ENCODE results near the gene PTPRN2.

PTPRN2 gene

GRCh38 chr7:158602041-158602440, 14.4 kb upstream of the PTPRN2 start:
- no peak for TF ChIP-seq CTCF (conservative IDR thresholded peaks at IDR 0.05; ENCODE audit: low read length)
- no peak for DNase-seq (ENCODE audit: low read depth)
- H3K4me3 ChIP-seq (ENCODE audit: low read length): no peak overlapping the region

- no peak for DNase-seq (ENCODE audit: low read depth)
- H3K4me3 ChIP-seq (ENCODE audit: low read length): no peak overlapping the region
- no peak for TF ChIP-seq CTCF (conservative IDR thresholded peaks at IDR 0.05; ENCODE audit: low read length)
These were observed 13.5 kb upstream of the PTPRN2 start for GRCh38 chr7:158601090-158601489.

- TF ChIP-seq CTCF (conservative IDR thresholded peaks at IDR 0.05; ENCODE audit: low read length): no peak
- no peak for DNase-seq (ENCODE audit: low read depth)
- H3K4me3 ChIP-seq (ENCODE audit: low read length): no peak overlapping the region
These were observed 9.1 kb upstream of the PTPRN2 start for GRCh38 chr7:158596745-158597144.

GRCh38 chr7:158596309-158596708, 8.7 kb upstream of the PTPRN2 start:
- no peak overlapping the region for H3K4me3 ChIP-seq (ENCODE audit: low read length)
- no peak for DNase-seq (ENCODE audit: low read depth)
- TF ChIP-seq CTCF (conservative IDR thresholded peaks at IDR 0.05; ENCODE audit: low read length): no peak

DNA sequence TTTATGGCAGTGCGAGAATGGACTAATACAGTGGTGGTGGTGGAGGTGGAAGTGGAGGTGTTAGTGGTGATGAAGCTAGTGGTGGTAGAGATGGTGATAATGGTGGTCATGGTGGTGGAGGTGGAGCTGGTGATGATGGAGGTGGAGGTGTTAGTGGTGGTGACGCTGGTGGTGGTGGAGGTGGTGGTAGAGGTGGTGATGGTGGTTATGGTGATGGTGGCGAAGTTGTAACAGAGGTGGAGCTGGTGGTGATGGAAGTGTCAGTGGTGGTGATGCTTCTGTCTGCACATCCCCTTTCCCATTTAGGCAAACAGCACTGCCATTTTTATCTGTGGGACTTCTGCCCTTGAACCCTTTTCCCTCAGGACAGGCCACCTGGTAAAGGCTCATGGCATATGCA, 7.4 kb upstream of the PTPRN2 start:
- peak; percentile 59 for DNase-seq (ENCODE audit: low read depth)
- H3K4me3 ChIP-seq (ENCODE audit: low read length): no peak overlapping the region
- no peak for TF ChIP-seq CTCF (conservative IDR thresholded peaks at IDR 0.05; ENCODE audit: low read length)

DNA sequence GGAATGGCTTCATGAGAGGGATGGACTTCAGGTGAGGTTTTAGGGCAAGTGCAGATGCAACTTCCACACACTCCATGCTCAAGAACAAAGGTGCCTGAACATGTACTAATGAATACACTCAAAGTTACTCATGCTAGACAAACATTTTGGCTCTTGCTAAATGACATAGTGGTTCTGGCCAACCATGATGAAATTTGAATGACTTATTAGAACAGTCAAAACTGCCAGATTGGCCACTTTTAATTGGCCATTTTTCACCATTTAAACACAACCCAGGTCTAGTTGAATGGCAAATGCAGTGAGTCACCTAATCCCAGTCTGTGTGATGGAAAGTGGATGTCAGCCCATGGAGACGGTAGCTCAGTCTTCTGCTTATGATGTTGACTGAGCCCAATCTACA, 4.9 kb upstream of the PTPRN2 start:
- no peak for DNase-seq (ENCODE audit: low read depth)
- no peak overlapping the region for H3K4me3 ChIP-seq (ENCODE audit: low read length)
- TF ChIP-seq CTCF (conservative IDR thresholded peaks at IDR 0.05; ENCODE audit: low read length): no peak

DNA sequence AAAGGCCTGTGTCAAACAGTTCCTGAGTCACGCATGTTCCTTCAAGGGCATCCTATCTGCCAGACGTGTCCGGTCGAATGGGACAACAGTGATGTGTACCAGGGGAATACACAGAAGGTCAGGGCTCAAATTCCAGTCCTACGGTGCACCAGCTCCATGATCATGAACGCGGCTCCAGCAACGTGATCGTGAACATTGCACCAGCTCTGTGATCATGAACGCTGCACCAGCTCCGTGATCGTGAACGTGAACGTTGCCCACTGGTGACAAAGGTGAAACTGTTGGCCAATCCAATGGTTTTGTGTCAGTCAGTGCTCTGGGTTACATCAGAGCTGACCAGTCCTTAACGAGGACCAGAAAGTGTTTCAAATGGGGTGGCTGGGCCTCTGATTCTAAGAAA, 4.3 kb upstream of the PTPRN2 start:
- DNase-seq (ENCODE audit: low read depth): no peak
- H3K4me3 ChIP-seq (ENCODE audit: low read length): no peak overlapping the region
- no peak for TF ChIP-seq CTCF (conservative IDR thresholded peaks at IDR 0.05; ENCODE audit: low read length)

Data from AG10803 (cell line).